K562 (cell line): Measurements from ENCODE around the gene RSBN1L. TPM values are rescaled to one million over a fixed set of nuclear protein-coding genes. Genes with fewer than 3 reads are reported as not detected.

Experiments
- ADNP ChIP-seq: fragments of 200-800 bp; sonication (Bioruptor generic); IDR thresholded peaks from 2 replicates; pipeline ENCODE4 v1.6.1; 2016; ENCODE audit warnings: missing genetic modification characterization, missing compliant biosample characterization
- CAMTA2 ChIP-seq: fragments of 250-450 bp; sonication (Bioruptor Pico); conservative IDR thresholded peaks from 2 replicates; pipeline ENCODE4 v1.5.1; 2022
- CBX3 ChIP-seq, 2 experiments: IDR thresholded peaks; 1 replicate in 1 of 2; 2 replicates in 1 of 2; pipeline ENCODE4 v1.6.1; 2012; ENCODE audit warnings: inconsistent platforms in 2 of 2, low read length in 2 of 2, borderline replicate concordance in 1 of 2, control low read depth in 1 of 2
- CTBP1 ChIP-seq: fragments of 450-650 bp; IDR thresholded peaks from 2 replicates; pipeline ENCODE4 v1.6.1; 2016; ENCODE audit warnings: borderline replicate concordance
- FUS ChIP-seq: fragments of 200-400 bp; formaldehyde crosslinking; optimal IDR thresholded peaks from 2 replicates; pipeline ENCODE3; 2017; ENCODE audit warnings: low read depth, low read length
- HMBOX1 ChIP-seq: sonication (generic); IDR thresholded peaks from 2 replicates; pipeline ENCODE4 v1.6.1; 2016
- ILK ChIP-seq: fragments of 450-650 bp; IDR thresholded peaks from 2 replicates; pipeline ENCODE4 v1.6.1; 2016; ENCODE audit warnings: missing genetic modification characterization, low read depth, mild to moderate bottlenecking, missing compliant biosample characterization, moderate library complexity, borderline replicate concordance
- KLF16 ChIP-seq: IDR thresholded peaks from 2 replicates; pipeline ENCODE4 v1.6.1; 2016; ENCODE audit warnings: antibody characterized with exemption
- LCOR ChIP-seq: sonication (generic); formaldehyde crosslinking; IDR thresholded peaks from 2 replicates; pipeline ENCODE4 v1.8.0; 2022; ENCODE audit warnings: mild to moderate bottlenecking, missing genetic modification reagents
- MCM5 ChIP-seq: fragments of 450-650 bp; IDR thresholded peaks from 2 replicates; pipeline ENCODE4 v1.6.1; 2016; ENCODE audit warnings: low read depth
- MITF ChIP-seq: IDR thresholded peaks from 2 replicates; pipeline ENCODE4 v1.6.1; 2014; ENCODE audit warnings: antibody characterized with exemption
- NFRKB ChIP-seq: fragments of 450-650 bp; IDR thresholded peaks from 2 replicates; pipeline ENCODE4 v1.6.1; 2016; ENCODE audit warnings: low read depth
- SMAD1 ChIP-seq: fragments of 150-350 bp; IDR thresholded peaks from 2 replicates; pipeline ENCODE4 v1.6.1; 2014; ENCODE audit warnings: low read length, low read depth; ENCODE audit not compliant: partially characterized antibody
- SMARCA4 ChIP-seq: fragments of 450-650 bp; IDR thresholded peaks from 2 replicates; pipeline ENCODE4 v1.6.1; 2016
- TCF3 ChIP-seq: sonication (generic); formaldehyde crosslinking; IDR thresholded peaks from 2 replicates; pipeline ENCODE4 v1.4.0; 2020; ENCODE audit warnings: mild to moderate bottlenecking, missing genetic modification reagents
- ZBTB17 ChIP-seq: fragments of 450-650 bp; formaldehyde crosslinking; IDR thresholded peaks from 2 replicates; pipeline ENCODE4 v1.4.0; 2020; ENCODE audit warnings: mild to moderate bottlenecking
- ZBTB49 ChIP-seq: sonication (generic); formaldehyde crosslinking; IDR thresholded peaks from 2 replicates; pipeline ENCODE4 v1.8.0; 2022; ENCODE audit warnings: missing genetic modification reagents, mild to moderate bottlenecking, borderline replicate concordance
- ZBTB8A ChIP-seq: fragments of 450-650 bp; IDR thresholded peaks from 2 replicates; pipeline ENCODE4 v1.6.1; 2018; ENCODE audit warnings: mild to moderate bottlenecking, moderate library complexity; ENCODE audit not compliant: partially characterized antibody
- polyA plus RNA-seq, 8 experiments: library from polyadenylated mRNA; depleted of rRNA in 4 of 8; stranded (reverse) in 5 of 8; unstranded in 3 of 8; fragments of >200 nt; fragmentation: Nextera tagmentation in 2 of 8; fragmentation: Illumina TruSeq in 1 of 8; extraction: Ambion mirVana in 2 of 8; extraction: Trizol in 1 of 8; gene quantifications; 2 replicates each; pipeline versions ENCODE4 v1.2.1 to v1.2.3, GENCODE V29; 2011 to 2014; ENCODE audit warnings: inconsistent platforms in 1 of 8, missing spikeins in 1 of 8
- total RNA-seq, 7 experiments: library from RNA; depleted of rRNA in 6 of 7; stranded (reverse); fragments of >200 nt in 6 of 7; fragmentation: Illumina TruSeq in 2 of 7; extraction: Trizol in 2 of 7; gene quantifications; 2 replicates each; pipeline versions ENCODE4 v1.2.1 to v1.2.3, GENCODE V29; 2011 to 2021; ENCODE audit warnings: low replicate concordance in 1 of 7

Gene RSBN1L
- total and polyA plus RNA-seq, 9 of the 15 experiments (the other 6 are each of a cell fraction or from before 2014, with no cell fraction given): 6.2 to 35.2 (median 20.1) TPM

GRCh38 chr7:77696643-77697534 is 630 bp downstream of the RSBN1L start (continued):
- TF ChIP-seq SMARCA4 (peak; percentile 15; the same call in 1 of the 2 replicates), TCF3 (CRISPR knock-in tag) (no peak), MITF (no peak), KLF16 (no peak), LCOR (CRISPR knock-in tag) (peak; percentile 76), ZBTB17 (CRISPR knock-in tag) (no peak), ZBTB49 (CRISPR knock-in tag) (no peak), FUS (no peak), CAMTA2 (CRISPR knock-in tag) (no peak), MCM5 (no peak), ADNP (no peak), CTBP1 (no peak; the same call in 1 of the 2 replicates), ILK (no peak), HMBOX1 (no peak), SMAD1 (no peak), NFRKB (0 out of 2 replicates have a peak, but pooled peaks have one; percentile 28), CBX3 (IDR thresholded peaks at IDR 0.05; ENCODE audit: borderline replicate concordance in 1 of 2, low read length in 2 of 2) (no peak), ZBTB8A (no peak)
